Effector CD8-positive, alpha-beta T cell (primary cell): Measurements from ENCODE around the gene GPX7.
"Not testable (repeated sequence)": the region's sequence is repeated elsewhere in the genome, so short reads cannot be mapped to it uniquely, and the experiment has no call there.

Source experiments
- DNase-seq: peaks from one replicate; lab custom pipeline; 2025; lab: John Stamatoyannopoulos, UW
- total RNA-seq, 4 experiments: gene quantifications; one replicate each; lab custom pipeline; 2026; lab: John Stamatoyannopoulos, UW

The GPX7 gene
- 13.1 to 23.7 (median 15.8) reads per million in 4 experiments for total RNA-seq

GRCh38 chr1:52601991-52602855 lies at the start of gene GPX7:
GPX7 (plus strand) TSS chr1:52602371; CDS start chr1:52602410, 39 bp downstream.
- peak; percentile 38 for DNase-seq

- DNase-seq = peak; percentile 73
These were observed 49.4 kb upstream of the GPX7 start, which contains the start of gene TUT4 for GRCh38 chr1:52552505-52553361. TUT4 (minus strand) TSS chr1:52553092; CDS start chr1:52526280, 26,812 bp downstream.

GRCh38 chr1:52553362-52554266 lies 48.6 kb upstream of the GPX7 start:
- peak; percentile 86 for DNase-seq

- DNase-seq = no peak
These were observed 47.9 kb upstream of the GPX7 start for GRCh38 chr1:52554267-52554640.

GRCh38 chr1:52554756-52555155 lies 47.4 kb upstream of the GPX7 start:
- DNase-seq = no peak

- no peak for DNase-seq
These were observed 45.4 kb upstream of the GPX7 start for GRCh38 chr1:52556641-52557360.

- no peak for DNase-seq
These were observed 43.2 kb upstream of the GPX7 start for GRCh38 chr1:52558941-52559340.

- DNase-seq = no peak
These were observed 42.3 kb upstream of the GPX7 start for GRCh38 chr1:52559875-52560274.

GRCh38 chr1:52562766-52563165 lies 39.4 kb upstream of the GPX7 start:
- no peak for DNase-seq

- DNase-seq = no peak
These were observed 34.2 kb upstream of the GPX7 start for GRCh38 chr1:52567943-52568342.

GRCh38 chr1:52569449-52570210 lies 32.5 kb upstream of the GPX7 start:
- DNase-seq = no peak

- no peak for DNase-seq
These were observed 30.4 kb upstream of the GPX7 start for GRCh38 chr1:52571783-52572182.

GRCh38 chr1:52572387-52572786 lies 29.8 kb upstream of the GPX7 start:
- DNase-seq = no peak

GRCh38 chr1:52574594-52574993 lies 27.6 kb upstream of the GPX7 start:
- no peak for DNase-seq

- no peak for DNase-seq
These were observed 26.1 kb upstream of the GPX7 start for GRCh38 chr1:52576074-52576473.

- not testable (repeated sequence) for DNase-seq
These were observed 24.1 kb upstream of the GPX7 start for GRCh38 chr1:52578066-52578465.

GRCh38 chr1:52579415-52579814 lies 22.8 kb upstream of the GPX7 start:
- no peak for DNase-seq

- DNase-seq = no peak
These were observed 21.9 kb upstream of the GPX7 start for GRCh38 chr1:52580283-52580682.

- DNase-seq = no peak
These were observed 20.0 kb upstream of the GPX7 start for GRCh38 chr1:52582116-52582696.

GRCh38 chr1:52585474-52585873 lies 16.7 kb upstream of the GPX7 start:
- DNase-seq = no peak
